GM18951 (cell line): ENCODE results near the gene SYNPR.

Source experiments
- POLR2A ChIP-seq: IDR thresholded peaks from 4 replicates; pipeline ENCODE4 v1.6.1; 2011; ENCODE audit warnings: mild to moderate bottlenecking; ENCODE audit not compliant: insufficient read length, insufficient read depth; ENCODE audit errors: extremely low read depth
- in situ Hi-C: fragments of 300-500 bp; cut with MboI; formaldehyde crosslinking; loops from one replicate; pipeline ENCODE4 v1.12.0; 2022; ENCODE audit warnings: low sequenced_read_pairs, mixed read lengths, inconsistent platforms; ENCODE audit not compliant: unreplicated experiment

The SYNPR gene

GRCh38 chr3:63661242-63661641 lies 383.1 kb downstream of the SYNPR start:
- in situ Hi-C loops = no loop called here
- no peak for TF ChIP-seq POLR2A

DNA sequence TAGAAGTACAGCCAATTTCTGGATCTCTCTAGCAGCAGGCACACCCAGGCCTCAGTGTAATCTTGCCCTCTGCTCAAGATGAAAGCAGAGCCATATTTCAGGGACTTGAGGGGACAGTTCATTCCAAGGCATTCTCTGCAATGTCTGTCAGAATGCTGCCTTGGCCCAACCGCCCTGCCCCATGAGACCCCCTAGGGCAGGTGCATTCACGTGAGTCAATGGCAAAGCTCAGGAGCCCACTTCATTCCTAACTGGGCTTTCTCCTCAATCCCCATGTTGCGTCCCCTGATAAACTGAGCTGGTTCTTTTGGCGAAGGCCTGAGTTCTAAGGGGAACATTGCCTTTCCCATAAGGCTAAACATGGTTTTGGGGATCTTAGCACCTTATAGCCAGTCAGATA lies 383.9 kb downstream of the SYNPR start:
- no peak for TF ChIP-seq POLR2A
- in situ Hi-C loops = no loop called here

GRCh38 chr3:63662500-63662899 lies 384.4 kb downstream of the SYNPR start:
- no peak for TF ChIP-seq POLR2A
- in situ Hi-C loops = no loop called here
